GM23338 (cell line): ENCODE measurements around the gene ODAD4. TPM values are rescaled to one million over a fixed set of nuclear protein-coding genes. Genes with fewer than 3 reads are reported as not detected.

Experiments used
- ATAC-seq: fragments of 200-7000 bp; cut with Tn5 transposase; 3 replicates; pipeline ENCODE4 v1.9.1; 2020
- DNase-seq: peaks from one replicate; pipeline ENCODE4 v3.0.0-alpha.2; 2015; ENCODE audit warnings: low spot score
- H2AFZ ChIP-seq: fragments of 200-600 bp; sonication (generic); 2 replicates; pipeline ENCODE4 v1.8.0; 2016; ENCODE audit warnings: antibody characterized with exemption, mild to moderate bottlenecking, moderate library complexity
- H3F3A ChIP-seq: fragments of 200-600 bp; sonication (generic); replicated peaks from 2 replicates; pipeline ENCODE4 v1.8.0; 2017; ENCODE audit warnings: antibody characterized with exemption, mixed run types, low read depth
- H3K27ac ChIP-seq: fragments of 200-600 bp; sonication (generic); 2 replicates; pipeline ENCODE4 v1.6.1; 2016; ENCODE audit warnings: low read depth
- H3K27me3 ChIP-seq: fragments of 200-600 bp; sonication (generic); 2 replicates; pipeline ENCODE4 v1.8.0; 2016; ENCODE audit warnings: mild to moderate bottlenecking, mixed run types, moderate library complexity; ENCODE audit not compliant: insufficient read depth
- H3K36me3 ChIP-seq: fragments of 200-600 bp; sonication (generic); 2 replicates; pipeline ENCODE4 v1.8.0; 2016; ENCODE audit warnings: mild to moderate bottlenecking; ENCODE audit not compliant: insufficient read depth
- H3K4me1 ChIP-seq: fragments of 200-600 bp; sonication (generic); 2 replicates; pipeline ENCODE4 v1.8.0; 2016; ENCODE audit warnings: mild to moderate bottlenecking, moderate library complexity; ENCODE audit not compliant: insufficient read depth
- H3K4me2 ChIP-seq: fragments of 200-600 bp; sonication (generic); 2 replicates; pipeline ENCODE4 v1.7.1; 2017; ENCODE audit warnings: mixed run types
- H3K4me3 ChIP-seq: fragments of 200-600 bp; sonication (generic); 2 replicates; pipeline ENCODE4 v1.6.1; 2016; ENCODE audit warnings: mixed run types
- H3K79me2 ChIP-seq: fragments of 200-600 bp; sonication (generic); replicated peaks from 2 replicates; pipeline ENCODE4 v1.8.0; 2017; ENCODE audit warnings: mild to moderate bottlenecking; ENCODE audit not compliant: insufficient read depth
- H3K9me2 ChIP-seq: fragments of 200-600 bp; sonication (generic); 2 replicates; pipeline ENCODE4 v1.8.0; 2017; ENCODE audit not compliant: insufficient read depth
- H4K20me1 ChIP-seq: fragments of 200-600 bp; sonication (generic); replicated peaks from 2 replicates; pipeline ENCODE4 v1.8.0; 2017; ENCODE audit warnings: mild to moderate bottlenecking; ENCODE audit not compliant: insufficient read depth
- H3K27ac Mint-ChIP-seq: 2 replicates; pipeline ENCODE4 v1.8.0; 2020; ENCODE audit warnings: inconsistent platforms, mild to moderate bottlenecking, moderate library complexity, mixed read lengths
- H3K27me3 Mint-ChIP-seq: 3 replicates; pipeline ENCODE4 v1.8.0; 2022; ENCODE audit warnings: low read depth, mild to moderate bottlenecking, moderate library complexity, mixed read lengths, inconsistent platforms; ENCODE audit not compliant: insufficient read depth, poor library complexity
- H3K36me3 Mint-ChIP-seq: 3 replicates; pipeline ENCODE4 v1.8.0; 2021; ENCODE audit warnings: low read depth, mild to moderate bottlenecking, inconsistent platforms, moderate library complexity, mixed read lengths
- H3K4me1 Mint-ChIP-seq: 3 replicates; pipeline ENCODE4 v1.8.0; 2020; ENCODE audit warnings: mild to moderate bottlenecking, inconsistent platforms, mixed read lengths
- H3K4me3 Mint-ChIP-seq: 3 replicates; pipeline ENCODE4 v1.8.0; 2021; ENCODE audit warnings: moderate library complexity, mild to moderate bottlenecking, inconsistent platforms, mixed read lengths
- H3K9me3 Mint-ChIP-seq: 3 replicates; pipeline ENCODE4 v1.8.0; 2020; ENCODE audit warnings: moderate library complexity, mild to moderate bottlenecking, inconsistent platforms, mixed read lengths
- CREB1 ChIP-seq: fragments of 250-450 bp; sonication (Bioruptor Pico); IDR thresholded peaks from 2 replicates; pipeline ENCODE4 v1.5.0; 2020; ENCODE audit warnings: low read depth, mild to moderate bottlenecking, moderate library complexity
- CTCF ChIP-seq, 2 experiments: fragments of 200-600 bp in 1 of 2; sonication (generic) in 1 of 2; conservative IDR thresholded peaks; 2 replicates each; pipeline versions ENCODE4 v1.5.1 to v1.6.1; 2016 to 2017; ENCODE audit warnings: antibody characterized with exemption in 2 of 2, low read depth in 2 of 2, mild to moderate bottlenecking in 2 of 2, moderate library complexity in 1 of 2
- EZH2 ChIP-seq: fragments of 200-600 bp; sonication (generic); IDR thresholded peaks from one replicate; pipeline ENCODE4 v1.8.0; 2017; ENCODE audit warnings: antibody characterized with exemption, mild to moderate bottlenecking, low read depth; ENCODE audit not compliant: unreplicated experiment
- EZH2phosphoT487 ChIP-seq: fragments of 200-600 bp; sonication (generic); IDR thresholded peaks from one replicate; pipeline ENCODE4 v1.8.1; 2018; ENCODE audit warnings: antibody characterized with exemption; ENCODE audit not compliant: unreplicated experiment
- JUNB ChIP-seq: IDR thresholded peaks from one replicate; pipeline ENCODE4 v1.6.1; 2016; ENCODE audit warnings: antibody characterized with exemption; ENCODE audit not compliant: unreplicated experiment
- NANOG ChIP-seq: IDR thresholded peaks from 2 replicates; pipeline ENCODE4 v1.6.1; 2016; ENCODE audit warnings: antibody characterized with exemption, borderline replicate concordance
- POLR2AphosphoS5 ChIP-seq: IDR thresholded peaks from 2 replicates; pipeline ENCODE4 v1.6.1; 2016; ENCODE audit warnings: antibody characterized with exemption, low read depth
- STAT1 ChIP-seq: IDR thresholded peaks from one replicate; pipeline ENCODE4 v1.6.1; 2016; ENCODE audit warnings: antibody characterized with exemption; ENCODE audit not compliant: unreplicated experiment
- ZNF114 ChIP-seq: fragments of 250-450 bp; sonication (Bioruptor Pico); IDR thresholded peaks from 2 replicates; pipeline ENCODE4 v1.5.0; 2020; ENCODE audit warnings: mild to moderate bottlenecking, moderate library complexity
- ZNF331 ChIP-seq: fragments of 250-450 bp; sonication (Bioruptor Pico); IDR thresholded peaks from 2 replicates; pipeline ENCODE4 v1.5.0; 2020; ENCODE audit warnings: low read depth, mild to moderate bottlenecking, moderate library complexity
- polyA plus RNA-seq: library from polyadenylated mRNA; unstranded; fragments of >200 nt; fragmentation: Nextera tagmentation; extraction: Ambion mirVana; gene quantifications from 2 replicates; pipeline ENCODE4 v1.2.1, GENCODE V29; 2016
- total RNA-seq: library from RNA; depleted of rRNA; stranded (reverse); fragments of >200 nt; shearing (Covaris generic); gene quantifications from 2 replicates; pipeline ENCODE4 v1.2.3, GENCODE V29; 2014
- TF ChIP-seq, protein P1 (sequence below): fragments of 250-450 bp; sonication (Bioruptor Pico); IDR thresholded peaks from 2 replicates; pipeline ENCODE4 v1.5.0; 2020; ENCODE audit warnings: mild to moderate bottlenecking, moderate library complexity
- TF ChIP-seq, protein P2 (sequence below): IDR thresholded peaks from 2 replicates; pipeline ENCODE4 v1.6.1; 2016; ENCODE audit warnings: antibody characterized with exemption
- TF ChIP-seq, protein P3 (sequence below): IDR thresholded peaks from one replicate; pipeline ENCODE4 v1.6.1; 2018; ENCODE audit warnings: antibody characterized with exemption; ENCODE audit not compliant: unreplicated experiment

The ODAD4 gene
- total and polyA plus RNA-seq, 2 experiments from 2014 or later = 1.7 to 1.8 TPM

- ATAC-seq (no peak), DNase-seq (no peak)
- Mint-ChIP-seq H3K4me1 (no peaks in the 10 kb centered on the region), H3K4me3 (no peak overlapping the region), H3K36me3 (peaks cover 80% of the 10 kb centered on the region), H3K27ac (no peak overlapping the region), H3K9me3 (no peaks in the 10 kb centered on the region), H3K27me3 (peaks cover 7% of the 10 kb centered on the region)
- Histone ChIP-seq H3K4me3 (no peak overlapping the region), H3K27ac (no peak overlapping the region), H3K36me3 (peaks cover 35% of the 10 kb centered on the region), H3K27me3 (no peaks in the 10 kb centered on the region), H3K4me1 (no peaks in the 10 kb centered on the region), H3K4me2 (no peak overlapping the region), H2AFZ (no peak overlapping the region), H3K79me2 (no peaks in the 10 kb centered on the region), H3F3A (peaks cover 22% of the 10 kb centered on the region; the same call in 1 of the 2 replicates), H4K20me1 (peaks cover 7% of the 10 kb centered on the region), H3K9me2 (no peaks in the 10 kb centered on the region)
- TF ChIP-seq EZH2 = no peak
- no peak for TF ChIP-seq JUNB
- no peak for TF ChIP-seq EZH2phosphoT487
- TF ChIP-seq, protein P1, sequence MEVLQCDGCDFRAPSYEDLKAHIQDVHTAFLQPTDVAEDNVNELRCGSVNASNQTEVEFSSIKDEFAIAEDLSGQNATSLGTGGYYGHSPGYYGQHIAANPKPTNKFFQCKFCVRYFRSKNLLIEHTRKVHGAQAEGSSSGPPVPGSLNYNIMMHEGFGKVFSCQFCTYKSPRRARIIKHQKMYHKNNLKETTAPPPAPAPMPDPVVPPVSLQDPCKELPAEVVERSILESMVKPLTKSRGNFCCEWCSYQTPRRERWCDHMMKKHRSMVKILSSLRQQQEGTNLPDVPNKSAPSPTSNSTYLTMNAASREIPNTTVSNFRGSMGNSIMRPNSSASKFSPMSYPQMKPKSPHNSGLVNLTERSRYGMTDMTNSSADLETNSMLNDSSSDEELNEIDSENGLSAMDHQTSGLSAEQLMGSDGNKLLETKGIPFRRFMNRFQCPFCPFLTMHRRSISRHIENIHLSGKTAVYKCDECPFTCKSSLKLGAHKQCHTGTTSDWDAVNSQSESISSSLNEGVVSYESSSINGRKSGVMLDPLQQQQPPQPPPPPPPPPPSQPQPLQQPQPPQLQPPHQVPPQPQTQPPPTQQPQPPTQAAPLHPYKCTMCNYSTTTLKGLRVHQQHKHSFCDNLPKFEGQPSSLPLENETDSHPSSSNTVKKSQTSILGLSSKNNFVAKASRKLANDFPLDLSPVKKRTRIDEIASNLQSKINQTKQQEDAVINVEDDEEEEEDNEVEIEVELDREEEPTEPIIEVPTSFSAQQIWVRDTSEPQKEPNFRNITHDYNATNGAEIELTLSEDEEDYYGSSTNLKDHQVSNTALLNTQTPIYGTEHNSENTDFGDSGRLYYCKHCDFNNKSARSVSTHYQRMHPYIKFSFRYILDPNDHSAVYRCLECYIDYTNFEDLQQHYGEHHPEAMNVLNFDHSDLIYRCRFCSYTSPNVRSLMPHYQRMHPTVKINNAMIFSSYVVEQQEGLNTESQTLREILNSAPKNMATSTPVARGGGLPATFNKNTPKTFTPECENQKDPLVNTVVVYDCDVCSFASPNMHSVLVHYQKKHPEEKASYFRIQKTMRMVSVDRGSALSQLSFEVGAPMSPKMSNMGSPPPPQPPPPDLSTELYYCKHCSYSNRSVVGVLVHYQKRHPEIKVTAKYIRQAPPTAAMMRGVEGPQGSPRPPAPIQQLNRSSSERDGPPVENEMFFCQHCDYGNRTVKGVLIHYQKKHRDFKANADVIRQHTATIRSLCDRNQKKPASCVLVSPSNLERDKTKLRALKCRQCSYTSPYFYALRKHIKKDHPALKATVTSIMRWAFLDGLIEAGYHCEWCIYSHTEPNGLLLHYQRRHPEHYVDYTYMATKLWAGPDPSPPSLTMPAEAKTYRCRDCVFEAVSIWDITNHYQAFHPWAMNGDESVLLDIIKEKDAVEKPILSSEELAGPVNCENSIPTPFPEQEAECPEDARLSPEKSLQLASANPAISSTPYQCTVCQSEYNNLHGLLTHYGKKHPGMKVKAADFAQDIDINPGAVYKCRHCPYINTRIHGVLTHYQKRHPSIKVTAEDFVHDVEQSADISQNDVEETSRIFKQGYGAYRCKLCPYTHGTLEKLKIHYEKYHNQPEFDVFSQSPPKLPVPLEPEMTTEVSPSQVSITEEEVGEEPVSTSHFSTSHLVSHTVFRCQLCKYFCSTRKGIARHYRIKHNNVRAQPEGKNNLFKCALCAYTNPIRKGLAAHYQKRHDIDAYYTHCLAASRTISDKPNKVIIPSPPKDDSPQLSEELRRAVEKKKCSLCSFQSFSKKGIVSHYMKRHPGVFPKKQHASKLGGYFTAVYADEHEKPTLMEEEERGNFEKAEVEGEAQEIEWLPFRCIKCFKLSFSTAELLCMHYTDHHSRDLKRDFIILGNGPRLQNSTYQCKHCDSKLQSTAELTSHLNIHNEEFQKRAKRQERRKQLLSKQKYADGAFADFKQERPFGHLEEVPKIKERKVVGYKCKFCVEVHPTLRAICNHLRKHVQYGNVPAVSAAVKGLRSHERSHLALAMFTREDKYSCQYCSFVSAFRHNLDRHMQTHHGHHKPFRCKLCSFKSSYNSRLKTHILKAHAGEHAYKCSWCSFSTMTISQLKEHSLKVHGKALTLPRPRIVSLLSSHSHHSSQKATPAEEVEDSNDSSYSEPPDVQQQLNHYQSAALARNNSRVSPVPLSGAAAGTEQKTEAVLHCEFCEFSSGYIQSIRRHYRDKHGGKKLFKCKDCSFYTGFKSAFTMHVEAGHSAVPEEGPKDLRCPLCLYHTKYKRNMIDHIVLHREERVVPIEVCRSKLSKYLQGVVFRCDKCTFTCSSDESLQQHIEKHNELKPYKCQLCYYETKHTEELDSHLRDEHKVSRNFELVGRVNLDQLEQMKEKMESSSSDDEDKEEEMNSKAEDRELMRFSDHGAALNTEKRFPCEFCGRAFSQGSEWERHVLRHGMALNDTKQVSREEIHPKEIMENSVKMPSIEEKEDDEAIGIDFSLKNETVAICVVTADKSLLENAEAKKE (CRISPR knock-in tag) = no peak
- TF ChIP-seq, protein P2, sequence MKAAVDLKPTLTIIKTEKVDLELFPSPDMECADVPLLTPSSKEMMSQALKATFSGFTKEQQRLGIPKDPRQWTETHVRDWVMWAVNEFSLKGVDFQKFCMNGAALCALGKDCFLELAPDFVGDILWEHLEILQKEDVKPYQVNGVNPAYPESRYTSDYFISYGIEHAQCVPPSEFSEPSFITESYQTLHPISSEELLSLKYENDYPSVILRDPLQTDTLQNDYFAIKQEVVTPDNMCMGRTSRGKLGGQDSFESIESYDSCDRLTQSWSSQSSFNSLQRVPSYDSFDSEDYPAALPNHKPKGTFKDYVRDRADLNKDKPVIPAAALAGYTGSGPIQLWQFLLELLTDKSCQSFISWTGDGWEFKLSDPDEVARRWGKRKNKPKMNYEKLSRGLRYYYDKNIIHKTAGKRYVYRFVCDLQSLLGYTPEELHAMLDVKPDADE = no peak
- no peak for TF ChIP-seq CREB1 (CRISPR knock-in tag)
- TF ChIP-seq POLR2AphosphoS5 = no peak
- no peak for TF ChIP-seq ZNF331 (CRISPR knock-in tag)
- no peak for TF ChIP-seq CTCF (conservative IDR thresholded peaks at IDR 0.05; ENCODE audit: low read depth in 2 of 2)
- no peak for TF ChIP-seq NANOG
- TF ChIP-seq STAT1 = no peak
- TF ChIP-seq ZNF114 (CRISPR knock-in tag) = no peak
- TF ChIP-seq, protein P3, sequence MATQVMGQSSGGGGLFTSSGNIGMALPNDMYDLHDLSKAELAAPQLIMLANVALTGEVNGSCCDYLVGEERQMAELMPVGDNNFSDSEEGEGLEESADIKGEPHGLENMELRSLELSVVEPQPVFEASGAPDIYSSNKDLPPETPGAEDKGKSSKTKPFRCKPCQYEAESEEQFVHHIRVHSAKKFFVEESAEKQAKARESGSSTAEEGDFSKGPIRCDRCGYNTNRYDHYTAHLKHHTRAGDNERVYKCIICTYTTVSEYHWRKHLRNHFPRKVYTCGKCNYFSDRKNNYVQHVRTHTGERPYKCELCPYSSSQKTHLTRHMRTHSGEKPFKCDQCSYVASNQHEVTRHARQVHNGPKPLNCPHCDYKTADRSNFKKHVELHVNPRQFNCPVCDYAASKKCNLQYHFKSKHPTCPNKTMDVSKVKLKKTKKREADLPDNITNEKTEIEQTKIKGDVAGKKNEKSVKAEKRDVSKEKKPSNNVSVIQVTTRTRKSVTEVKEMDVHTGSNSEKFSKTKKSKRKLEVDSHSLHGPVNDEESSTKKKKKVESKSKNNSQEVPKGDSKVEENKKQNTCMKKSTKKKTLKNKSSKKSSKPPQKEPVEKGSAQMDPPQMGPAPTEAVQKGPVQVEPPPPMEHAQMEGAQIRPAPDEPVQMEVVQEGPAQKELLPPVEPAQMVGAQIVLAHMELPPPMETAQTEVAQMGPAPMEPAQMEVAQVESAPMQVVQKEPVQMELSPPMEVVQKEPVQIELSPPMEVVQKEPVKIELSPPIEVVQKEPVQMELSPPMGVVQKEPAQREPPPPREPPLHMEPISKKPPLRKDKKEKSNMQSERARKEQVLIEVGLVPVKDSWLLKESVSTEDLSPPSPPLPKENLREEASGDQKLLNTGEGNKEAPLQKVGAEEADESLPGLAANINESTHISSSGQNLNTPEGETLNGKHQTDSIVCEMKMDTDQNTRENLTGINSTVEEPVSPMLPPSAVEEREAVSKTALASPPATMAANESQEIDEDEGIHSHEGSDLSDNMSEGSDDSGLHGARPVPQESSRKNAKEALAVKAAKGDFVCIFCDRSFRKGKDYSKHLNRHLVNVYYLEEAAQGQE = no peak
Measured at GRCh38 chr17:41973408-41973811, 43.0 kb downstream of the ODAD4 start.
